ENCODE results near the gene SNRPD2.

Gene SNRPD2

DNA sequence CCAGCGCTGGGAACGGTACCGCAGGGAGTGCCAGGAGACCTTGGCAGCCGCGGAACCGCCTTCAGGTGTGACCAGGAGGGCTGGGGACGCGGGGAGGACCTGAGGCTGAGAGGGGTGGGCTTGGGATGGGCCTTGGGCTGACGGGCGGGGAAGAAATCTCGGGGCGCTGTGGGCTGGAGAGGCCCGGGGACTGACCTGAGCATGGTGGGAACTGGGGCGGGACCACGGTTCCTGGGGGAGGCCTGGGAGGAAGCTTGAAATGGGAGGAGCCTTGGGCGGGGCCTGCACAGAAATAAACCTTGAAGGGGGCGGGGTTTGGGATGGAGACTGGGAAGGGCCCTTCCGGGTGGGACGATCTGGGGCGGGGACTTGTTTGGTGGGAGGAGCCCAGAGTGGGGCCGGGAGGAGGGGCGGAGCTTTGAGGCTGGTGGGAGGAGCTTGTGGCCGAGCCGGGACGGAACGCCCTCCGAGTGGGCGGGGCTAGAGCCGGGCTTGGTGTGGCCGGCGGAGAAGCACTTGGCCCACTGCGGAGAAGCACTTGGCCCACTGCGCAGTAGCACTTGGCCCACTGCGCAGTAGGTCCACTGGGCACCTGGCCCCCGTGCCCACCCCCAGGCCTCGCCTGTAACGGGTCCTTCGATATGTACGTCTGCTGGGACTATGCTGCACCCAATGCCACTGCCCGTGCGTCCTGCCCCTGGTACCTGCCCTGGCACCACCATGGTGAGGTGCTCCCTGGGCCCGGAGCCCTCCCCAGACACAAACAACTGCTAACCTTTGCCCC is 20.9 kb downstream of the SNRPD2 start:
- H3K27me3 ChIP-seq: peaks cover 25% of the 10 kb centered on the region
- H3K9me3 ChIP-seq: no peaks in the 10 kb centered on the region; the same call in 1 of the 2 replicates
- H3K36me3 ChIP-seq: no peaks in the 10 kb centered on the region
- H3K4me1 ChIP-seq: no peaks in the 10 kb centered on the region; the same call in 1 of the 2 replicates
- H3K4me3 ChIP-seq (ENCODE audit: low read depth, low read length): no peak overlapping the region
- peak; percentile 97 for DNase-seq
- TF ChIP-seq, protein P1, sequence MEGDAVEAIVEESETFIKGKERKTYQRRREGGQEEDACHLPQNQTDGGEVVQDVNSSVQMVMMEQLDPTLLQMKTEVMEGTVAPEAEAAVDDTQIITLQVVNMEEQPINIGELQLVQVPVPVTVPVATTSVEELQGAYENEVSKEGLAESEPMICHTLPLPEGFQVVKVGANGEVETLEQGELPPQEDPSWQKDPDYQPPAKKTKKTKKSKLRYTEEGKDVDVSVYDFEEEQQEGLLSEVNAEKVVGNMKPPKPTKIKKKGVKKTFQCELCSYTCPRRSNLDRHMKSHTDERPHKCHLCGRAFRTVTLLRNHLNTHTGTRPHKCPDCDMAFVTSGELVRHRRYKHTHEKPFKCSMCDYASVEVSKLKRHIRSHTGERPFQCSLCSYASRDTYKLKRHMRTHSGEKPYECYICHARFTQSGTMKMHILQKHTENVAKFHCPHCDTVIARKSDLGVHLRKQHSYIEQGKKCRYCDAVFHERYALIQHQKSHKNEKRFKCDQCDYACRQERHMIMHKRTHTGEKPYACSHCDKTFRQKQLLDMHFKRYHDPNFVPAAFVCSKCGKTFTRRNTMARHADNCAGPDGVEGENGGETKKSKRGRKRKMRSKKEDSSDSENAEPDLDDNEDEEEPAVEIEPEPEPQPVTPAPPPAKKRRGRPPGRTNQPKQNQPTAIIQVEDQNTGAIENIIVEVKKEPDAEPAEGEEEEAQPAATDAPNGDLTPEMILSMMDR (IDR thresholded peaks at IDR 0.05; ENCODE audit: low read depth, low read length): no peak

DNA sequence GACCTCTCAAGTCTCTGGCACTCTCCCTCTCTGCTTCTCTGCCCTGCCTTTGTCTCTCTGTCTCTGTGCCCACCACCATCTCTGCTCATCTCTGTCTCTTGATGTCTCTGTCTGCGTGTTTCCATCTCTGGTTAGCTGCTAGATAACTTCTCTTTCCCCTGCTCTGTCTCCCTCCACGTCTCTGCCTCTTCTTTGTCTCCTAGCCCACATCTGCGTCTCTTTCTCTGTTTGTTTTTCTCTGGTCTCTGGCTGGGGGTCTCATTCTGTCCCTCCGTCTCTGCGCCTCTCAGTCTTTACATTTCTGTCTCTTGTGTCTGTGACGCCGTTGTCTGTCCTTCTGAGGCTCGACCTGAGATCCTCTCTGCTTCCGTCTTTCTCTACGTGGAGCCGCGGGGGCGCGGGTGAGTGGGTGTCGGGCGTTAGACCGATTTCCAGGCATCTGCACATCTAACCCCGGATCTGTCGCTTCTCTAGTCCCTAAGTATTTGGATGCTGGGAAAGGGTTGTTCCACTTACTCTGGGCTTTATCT is 23.3 kb downstream of the SNRPD2 start:
- no peaks in the 10 kb centered on the region for H3K36me3 ChIP-seq

DNA sequence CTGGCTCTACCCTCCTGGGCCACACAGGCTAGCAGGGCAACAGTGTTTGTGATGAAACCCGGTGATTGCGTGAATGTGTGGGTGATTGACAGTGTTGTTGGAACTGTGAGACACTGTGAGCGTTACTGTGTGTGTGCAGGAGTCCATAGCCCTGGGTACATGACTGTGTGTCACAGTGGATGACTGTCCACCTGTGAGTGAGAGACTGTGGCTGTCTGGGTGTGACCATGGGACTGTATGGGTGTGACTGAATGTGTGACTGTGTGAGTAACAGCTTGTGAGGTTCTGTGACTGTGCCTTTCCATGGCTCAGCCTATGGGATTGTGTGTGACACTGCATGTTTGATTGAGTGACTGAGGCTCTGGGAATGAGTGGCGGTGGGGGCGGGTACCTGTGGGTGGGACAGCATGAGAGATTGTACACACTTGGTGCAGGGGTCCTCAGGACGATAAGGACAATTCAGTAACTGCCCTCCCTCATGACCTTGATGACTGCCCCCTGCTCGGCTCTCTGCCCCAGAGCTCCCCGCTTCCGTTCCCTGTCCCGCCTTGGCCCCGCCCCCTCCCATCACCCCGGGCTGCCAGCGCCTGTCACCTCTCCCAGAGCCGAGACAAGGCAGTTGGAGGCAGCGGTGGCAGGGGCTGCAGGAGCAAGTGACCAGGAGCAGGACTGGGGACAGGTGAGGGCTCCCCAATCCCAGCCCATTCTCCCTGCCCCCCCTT is 24.0 kb downstream of the SNRPD2 start, which contains the start of gene GIPR:
Gene GIPR, plus strand, starts transcription at position 602 of the 722 bp plus-strand sequence. CDS start 1,300 bp downstream, outside the sequence.
- TF ChIP-seq, protein P1 (IDR thresholded peaks at IDR 0.05; ENCODE audit: low read depth, low read length): no peak
- peak within 1 kb of the TSS; percentile 58 for H3K4me3 ChIP-seq (ENCODE audit: low read depth, low read length)
- H3K27me3 ChIP-seq: peaks cover 25% of the 10 kb centered on the region
- H3K9me3 ChIP-seq: no peaks in the 10 kb centered on the region; the same call in 1 of the 2 replicates
- H3K36me3 ChIP-seq: no peaks in the 10 kb centered on the region
- DNase-seq: peak; percentile 55
- no peaks in the 10 kb centered on the region; the same call in 1 of the 2 replicates for H3K4me1 ChIP-seq

More for the DNA sequence above, 23.3 kb downstream of the SNRPD2 start:
- DNase-seq: no peak
- Histone ChIP-seq H3K4me1 (no peaks in the 10 kb centered on the region; the same call in 1 of the 2 replicates), H3K27me3 (peaks cover 25% of the 10 kb centered on the region), H3K9me3 (no peaks in the 10 kb centered on the region; the same call in 1 of the 2 replicates), H3K4me3 (ENCODE audit: low read depth, low read length) (peak overlapping the region; percentile 58)
- TF ChIP-seq, protein P1 (IDR thresholded peaks at IDR 0.05; ENCODE audit: low read depth, low read length): no peak

GRCh38 chr19:45664575-45664974 is 27.2 kb downstream of the SNRPD2 start:
- H3K4me3 ChIP-seq (ENCODE audit: low read depth, low read length): no peak overlapping the region
- H3K9me3 ChIP-seq: no peaks in the 10 kb centered on the region; the same call in 1 of the 2 replicates
- no peak for DNase-seq
- H3K36me3 ChIP-seq: no peaks in the 10 kb centered on the region
- H3K27me3 ChIP-seq: peaks cover 16% of the 10 kb centered on the region
- no peaks in the 10 kb centered on the region; the same call in 1 of the 2 replicates for H3K4me1 ChIP-seq
- TF ChIP-seq, protein P1 (IDR thresholded peaks at IDR 0.05; ENCODE audit: low read depth, low read length): no peak

DNA sequence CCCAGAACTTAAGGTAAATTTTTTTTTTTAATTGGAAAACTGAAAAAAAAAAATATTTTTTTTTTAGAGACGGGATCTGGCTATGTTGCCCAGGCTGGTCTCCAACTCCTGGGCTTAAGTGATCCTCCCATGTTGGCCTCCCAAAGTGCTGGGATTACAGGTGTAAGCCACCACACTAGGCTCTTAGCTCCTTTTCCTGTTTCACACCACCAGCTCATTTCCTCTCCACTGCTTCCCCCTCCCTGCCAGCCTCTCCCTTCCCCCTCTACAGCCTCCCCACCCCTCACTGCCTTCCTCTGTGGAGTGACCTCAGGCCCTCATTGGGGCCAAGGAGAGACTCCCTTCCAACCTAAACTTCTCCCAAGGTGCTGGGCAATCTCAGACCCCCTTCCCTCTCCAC is 28.0 kb downstream of the SNRPD2 start:
- Histone ChIP-seq H3K27me3 (peaks cover 8% of the 10 kb centered on the region), H3K4me1 (no peaks in the 10 kb centered on the region; the same call in 1 of the 2 replicates), H3K4me3 (ENCODE audit: low read depth, low read length) (no peak overlapping the region), H3K36me3 (no peaks in the 10 kb centered on the region), H3K9me3 (no peaks in the 10 kb centered on the region)
- DNase-seq: no peak
- TF ChIP-seq, protein P1 (IDR thresholded peaks at IDR 0.05; ENCODE audit: low read depth, low read length): no peak
